Mucosa of rectum (tissue), 2 donors: ENCODE results near the gene CAMKK1.

ENCODE experiments used
- H3K27ac ChIP-seq, 2 donors: one replicate each; pipeline ENCODE4 v1.7.0; 2013; ENCODE audit warnings: inconsistent platforms in 2 of 2, low read depth in 2 of 2, low read length in 2 of 2
- H3K27me3 ChIP-seq, 2 donors: one replicate each; pipeline ENCODE4 v1.7.0; 2013; ENCODE audit warnings: low read length in 2 of 2; ENCODE audit not compliant: control insufficient read depth in 2 of 2, insufficient read depth in 2 of 2
- H3K36me3 ChIP-seq, 2 donors: one replicate each; pipeline ENCODE4 v1.7.0; 2013; ENCODE audit warnings: low read length in 2 of 2; ENCODE audit not compliant: control insufficient read depth in 2 of 2, insufficient read depth in 2 of 2
- H3K4me1 ChIP-seq, 2 donors: one replicate each; pipeline ENCODE4 v1.7.0; 2013; ENCODE audit warnings: low read length in 2 of 2, mild to moderate bottlenecking in 1 of 2; ENCODE audit not compliant: control insufficient read depth in 2 of 2, insufficient read depth in 2 of 2
- H3K4me3 ChIP-seq, 2 donors: one replicate each; pipeline ENCODE4 v1.7.0; 2013; ENCODE audit warnings: low read length in 2 of 2
- H3K9ac ChIP-seq, 2 donors: one replicate each; pipeline ENCODE4 v1.7.0; 2013; ENCODE audit warnings: low read length in 2 of 2, low read depth in 1 of 2, mild to moderate bottlenecking in 1 of 2
- H3K9me3 ChIP-seq, 2 donors: one replicate each; pipeline ENCODE4 v1.7.0; 2013; ENCODE audit warnings: low read length in 2 of 2; ENCODE audit not compliant: control insufficient read depth in 2 of 2
- donor health status: healthy.
- donor health status: Normal muscosa, but diverticular disease.

The CAMKK1 gene

DNA sequence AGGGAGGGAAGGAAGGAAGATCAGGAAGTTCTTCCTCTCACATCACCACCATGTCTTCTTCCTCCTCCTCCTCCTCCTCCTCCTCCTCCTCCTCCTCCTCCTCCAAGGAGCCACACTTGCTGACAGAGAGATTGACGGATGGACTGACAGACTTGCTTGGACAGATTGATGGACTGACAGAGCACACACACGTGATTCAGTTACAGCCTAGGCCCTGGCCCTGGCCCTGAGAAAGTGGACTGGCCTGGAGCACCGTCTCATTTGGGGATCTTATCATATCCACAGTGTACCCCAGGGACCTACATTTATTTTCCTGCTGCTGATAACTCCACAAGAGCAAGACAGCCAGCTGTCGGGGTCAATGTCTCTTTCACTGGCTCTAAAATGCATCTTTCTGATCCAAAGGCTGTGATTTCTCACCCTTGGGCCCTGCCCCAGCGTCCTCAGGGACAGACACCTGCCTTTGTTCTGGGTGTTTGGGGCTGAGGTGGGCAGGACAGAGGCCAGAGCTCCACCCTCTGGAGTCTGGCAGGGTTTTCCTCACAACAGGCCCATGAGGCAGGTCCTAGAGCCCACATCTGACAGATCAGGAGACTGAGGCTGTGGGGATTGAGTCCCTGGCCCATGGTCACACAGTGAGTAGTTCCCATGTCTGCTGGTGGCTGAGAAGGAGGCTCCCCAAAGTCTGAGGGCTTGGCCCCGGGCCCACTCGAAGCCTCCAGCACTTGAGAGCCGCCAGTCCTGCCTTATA, 25.7 kb upstream of the CAMKK1 start:
- no peaks in the 10 kb centered on the region for H3K27me3 ChIP-seq

DNA sequence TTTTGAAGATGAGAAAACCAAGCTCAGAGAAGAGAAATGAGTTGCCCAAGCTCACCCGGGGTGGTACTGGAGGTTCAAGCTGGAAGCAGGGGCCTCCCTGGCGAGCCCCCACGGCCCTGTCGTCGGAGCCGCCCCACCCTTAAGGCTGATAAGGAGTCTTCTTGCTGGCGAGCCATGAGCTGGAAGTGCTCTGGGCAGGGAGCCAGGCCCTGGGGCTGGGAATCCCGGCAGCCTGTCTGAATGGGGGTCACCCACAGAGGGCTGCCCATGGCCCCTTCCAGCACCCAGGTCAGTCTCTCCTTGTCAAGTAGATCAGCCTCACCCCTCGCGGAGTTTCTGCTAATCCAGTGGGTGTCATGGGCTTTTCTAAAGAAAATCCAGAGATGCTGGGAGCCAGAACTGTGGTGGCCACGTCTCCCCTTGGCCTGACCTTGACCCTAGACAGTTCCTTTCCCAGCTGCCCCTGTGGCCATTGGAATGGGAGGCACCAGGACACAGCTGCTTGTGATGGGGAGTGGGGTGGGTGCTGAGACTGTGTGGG, 24.6 kb upstream of the CAMKK1 start:
- H3K4me1 ChIP-seq: peaks cover 30 to 32% of the 10 kb centered on the region in 2 donors
- no peak overlapping the region for H3K4me3 ChIP-seq
- peak overlapping the region; percentile 62 to 82 for H3K27ac ChIP-seq
- H3K27me3 ChIP-seq: no peaks in the 10 kb centered on the region
- peak overlapping the region in 1 of 2 donors; percentile 30 for H3K9ac ChIP-seq
- no peaks in the 10 kb centered on the region for H3K36me3 ChIP-seq
- no peaks in the 10 kb centered on the region for H3K9me3 ChIP-seq

More for the DNA sequence above, 25.7 kb upstream of the CAMKK1 start:
- no peaks in the 10 kb centered on the region for H3K9me3 ChIP-seq
- peaks cover 27 to 28% of the 10 kb centered on the region in 2 donors for H3K4me1 ChIP-seq
- H3K36me3 ChIP-seq: no peaks in the 10 kb centered on the region
- H3K27ac ChIP-seq: peak overlapping the region; percentile 39 to 67
- no peak overlapping the region for H3K4me3 ChIP-seq
- H3K9ac ChIP-seq: peak overlapping the region in 1 of 2 donors; percentile 32

DNA sequence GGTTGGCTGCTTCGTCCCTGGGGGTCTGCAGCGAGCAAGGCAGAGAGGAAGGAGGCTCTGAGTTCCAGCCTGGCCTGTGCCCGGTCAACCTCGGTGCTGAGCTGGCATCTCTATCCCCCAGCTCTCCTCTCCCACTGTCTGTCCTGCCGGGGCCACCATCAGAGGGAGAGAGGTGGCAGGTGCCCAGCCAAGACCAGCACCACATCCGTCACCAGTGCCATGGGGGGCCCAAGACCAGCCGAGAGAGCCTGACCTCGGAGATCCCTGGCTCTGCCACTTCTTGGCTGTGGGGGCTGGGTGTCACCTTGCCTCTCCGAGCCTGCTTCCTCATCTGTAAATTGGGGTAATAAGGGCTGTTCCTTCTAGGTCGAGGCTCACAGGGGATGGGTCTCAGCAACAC, 24.0 kb upstream of the CAMKK1 start:
- Histone ChIP-seq H3K36me3 (no peaks in the 10 kb centered on the region), H3K9me3 (no peaks in the 10 kb centered on the region), H3K4me3 (no peak overlapping the region), H3K9ac (peak overlapping the region; percentile 30 to 32), H3K27me3 (no peaks in the 10 kb centered on the region), H3K27ac (peak overlapping the region; percentile 62 to 82), H3K4me1 (peaks cover 32% of the 10 kb centered on the region in 2 donors)

DNA sequence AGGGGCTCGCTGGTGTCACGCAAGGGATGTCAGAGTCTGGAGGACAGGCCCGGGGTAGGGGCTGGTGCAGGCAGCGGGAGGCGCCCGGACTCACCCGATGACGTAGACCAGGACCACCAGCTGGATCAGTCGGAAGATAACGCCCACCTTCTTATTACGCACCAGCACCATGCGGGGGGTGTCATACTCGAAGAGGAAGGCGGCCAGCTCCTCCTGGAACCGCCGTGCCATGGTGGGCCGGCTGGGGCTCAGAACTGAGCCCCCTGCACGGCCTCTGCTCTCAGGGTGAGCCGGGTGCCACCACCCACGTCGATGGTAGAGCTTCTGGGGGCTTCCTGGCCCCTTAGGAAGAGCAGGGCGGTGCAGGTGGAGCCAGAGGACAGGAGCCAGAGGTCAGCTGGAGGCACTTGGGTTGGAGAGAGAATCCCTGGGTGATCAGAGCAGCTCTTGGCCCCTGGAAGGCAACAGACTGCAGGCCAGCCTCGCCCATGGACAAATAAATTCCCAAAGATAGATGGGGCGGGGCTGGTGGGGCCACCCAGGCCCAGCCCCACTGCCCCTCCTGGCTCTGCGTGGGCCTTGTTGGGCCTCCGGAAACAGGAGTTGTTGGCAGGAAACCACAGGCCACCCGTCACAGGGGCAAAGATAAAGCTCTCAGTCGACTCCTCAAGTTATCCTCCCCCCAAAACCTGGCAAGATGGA, 23.3 kb upstream of the CAMKK1 start, which contains the start of gene P2RX1:
Gene P2RX1 (minus strand): TSS at position 471 of the 702 bp plus-strand sequence. CDS start 240 bp downstream, at position 231.
- peaks cover 32 to 34% of the 10 kb centered on the region in 2 donors for H3K4me1 ChIP-seq

DNA sequence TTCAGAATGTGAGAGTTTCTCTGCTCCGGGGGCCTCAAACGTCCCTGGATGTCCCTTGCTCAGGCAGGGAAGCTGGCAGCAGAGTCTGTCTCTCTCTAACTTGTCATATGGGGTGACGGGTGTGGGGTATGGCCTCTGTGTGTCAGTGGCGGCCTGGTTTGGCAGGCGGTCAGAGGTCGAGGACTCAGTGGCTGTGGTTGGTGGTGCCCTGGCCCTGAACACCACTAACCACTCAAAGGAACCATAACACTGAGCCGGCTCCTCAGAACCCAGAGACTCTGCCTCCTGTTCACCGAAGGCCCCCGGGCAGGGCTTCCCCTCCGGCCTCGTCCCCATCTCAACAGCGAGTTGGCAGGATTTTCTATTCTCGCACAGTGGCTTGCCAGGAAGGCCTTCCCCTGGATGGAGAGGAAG, 22.7 kb upstream of the CAMKK1 start:
- H3K4me3 ChIP-seq: peak overlapping the region; percentile 44 to 66
- no peaks in the 10 kb centered on the region for H3K9me3 ChIP-seq
- peak overlapping the region; percentile 49 to 66 for H3K9ac ChIP-seq
- peak overlapping the region; percentile 62 to 82 for H3K27ac ChIP-seq
- no peaks in the 10 kb centered on the region for H3K36me3 ChIP-seq
- no peaks in the 10 kb centered on the region for H3K27me3 ChIP-seq
- H3K4me1 ChIP-seq: peaks cover 32 to 34% of the 10 kb centered on the region in 2 donors

More for the DNA sequence above, 23.3 kb upstream of the CAMKK1 start, which contains the start of gene P2RX1:
- no peaks in the 10 kb centered on the region for H3K9me3 ChIP-seq
- peak within 1 kb of the TSS; percentile 62 to 82 for H3K27ac ChIP-seq
- peak within 1 kb of the TSS; percentile 44 to 66 for H3K4me3 ChIP-seq
- H3K9ac ChIP-seq: peak within 1 kb of the TSS; percentile 49 to 66
- H3K36me3 ChIP-seq: no peaks in the 10 kb centered on the region
- no peaks in the 10 kb centered on the region for H3K27me3 ChIP-seq

DNA sequence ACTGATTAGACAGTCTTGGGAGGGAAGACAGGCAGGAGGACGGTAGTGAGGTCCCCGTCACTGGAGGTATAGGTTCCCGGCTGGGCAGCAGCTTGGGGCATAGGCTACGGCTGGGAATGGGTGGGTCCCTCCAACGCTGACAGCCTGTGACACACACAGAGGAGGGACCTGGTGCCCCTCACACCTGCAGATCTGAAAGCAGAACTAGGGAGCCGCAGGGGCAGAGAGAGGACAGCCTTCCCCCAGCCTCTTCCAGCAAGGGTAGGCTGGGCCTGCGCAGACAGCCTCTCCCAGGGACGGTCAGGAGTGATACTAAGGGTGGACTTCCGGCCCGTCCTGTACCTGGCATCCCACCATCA, 21.4 kb upstream of the CAMKK1 start:
- H3K27ac ChIP-seq: peak overlapping the region; percentile 62 to 82
- H3K9me3 ChIP-seq: no peaks in the 10 kb centered on the region
- peaks cover 32 to 36% of the 10 kb centered on the region in 2 donors for H3K4me1 ChIP-seq
- H3K36me3 ChIP-seq: no peaks in the 10 kb centered on the region
- H3K4me3 ChIP-seq: peak overlapping the region; percentile 44 to 66
- peak overlapping the region; percentile 21 to 54 for H3K9ac ChIP-seq
- no peaks in the 10 kb centered on the region for H3K27me3 ChIP-seq

DNA sequence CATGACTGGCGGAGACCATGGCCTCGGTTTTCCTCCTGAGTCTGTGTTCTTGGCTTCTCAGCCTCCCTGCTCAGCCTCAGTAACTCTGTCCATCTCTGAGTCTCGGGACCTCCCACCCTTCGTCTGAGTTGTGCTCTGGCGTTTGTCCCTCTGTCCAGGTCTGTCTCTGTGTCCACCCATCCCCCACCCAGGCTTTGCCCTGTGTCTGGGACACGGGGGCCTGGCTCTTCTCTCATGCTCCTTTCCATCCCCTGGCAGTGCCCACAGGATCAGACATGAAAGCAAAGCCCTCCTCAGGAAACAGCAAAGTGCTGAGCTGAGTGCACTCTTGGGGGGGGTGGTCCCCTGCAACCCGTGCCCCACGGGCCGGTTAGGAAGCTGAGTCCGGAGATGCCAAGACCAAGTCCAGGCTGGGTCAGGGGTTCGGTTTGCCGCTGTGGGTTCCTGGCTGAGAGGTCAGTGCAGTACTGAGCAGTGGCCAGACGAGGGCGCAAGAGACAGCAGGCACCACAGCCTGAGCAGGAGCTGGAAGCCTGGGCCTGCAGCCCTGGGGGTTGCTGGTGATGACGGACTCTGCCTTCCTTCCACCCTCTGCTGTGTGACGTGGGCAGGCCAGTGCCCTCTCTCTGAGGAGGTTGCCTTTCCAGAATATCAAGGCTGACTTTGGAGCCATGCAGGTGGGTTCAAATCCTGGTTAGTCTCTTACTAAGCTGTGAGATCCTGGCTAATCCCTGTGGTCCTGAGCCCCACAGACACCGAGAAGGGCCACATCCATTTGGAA, 20.9 kb upstream of the CAMKK1 start:
- Histone ChIP-seq H3K9me3 (no peaks in the 10 kb centered on the region), H3K27me3 (no peaks in the 10 kb centered on the region), H3K9ac (peak overlapping the region; percentile 21 to 54), H3K4me1 (peaks cover 32 to 33% of the 10 kb centered on the region in 2 donors), H3K27ac (peak overlapping the region; percentile 62 to 82), H3K36me3 (no peaks in the 10 kb centered on the region), H3K4me3 (peak overlapping the region; percentile 44 to 56)

DNA sequence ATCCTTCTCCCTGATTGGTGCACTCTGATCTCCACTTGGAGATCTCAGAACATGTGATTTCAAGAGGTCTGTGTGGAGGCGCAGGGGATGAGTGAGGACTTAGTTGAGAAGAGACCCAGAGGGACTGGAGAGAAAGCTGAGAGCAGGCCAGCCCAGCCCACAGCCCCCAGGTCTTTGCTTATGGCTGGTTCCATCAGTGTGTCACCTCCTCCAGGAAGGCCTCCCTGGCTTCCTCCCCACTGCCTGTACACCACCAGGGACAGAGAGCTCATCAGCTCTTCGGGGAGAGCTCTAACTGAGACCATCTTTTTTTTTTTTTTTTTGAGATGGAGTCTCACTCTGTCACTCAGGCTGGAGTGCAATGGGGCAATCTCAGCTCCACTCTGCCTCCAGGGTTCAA, 20.0 kb upstream of the CAMKK1 start:
- no peaks in the 10 kb centered on the region for H3K9me3 ChIP-seq
- no peak overlapping the region for H3K4me3 ChIP-seq
- H3K27me3 ChIP-seq: no peaks in the 10 kb centered on the region
- H3K36me3 ChIP-seq: no peaks in the 10 kb centered on the region
- peaks cover 31 to 32% of the 10 kb centered on the region in 2 donors for H3K4me1 ChIP-seq
- H3K27ac ChIP-seq: no peak overlapping the region
- no peak overlapping the region for H3K9ac ChIP-seq

DNA sequence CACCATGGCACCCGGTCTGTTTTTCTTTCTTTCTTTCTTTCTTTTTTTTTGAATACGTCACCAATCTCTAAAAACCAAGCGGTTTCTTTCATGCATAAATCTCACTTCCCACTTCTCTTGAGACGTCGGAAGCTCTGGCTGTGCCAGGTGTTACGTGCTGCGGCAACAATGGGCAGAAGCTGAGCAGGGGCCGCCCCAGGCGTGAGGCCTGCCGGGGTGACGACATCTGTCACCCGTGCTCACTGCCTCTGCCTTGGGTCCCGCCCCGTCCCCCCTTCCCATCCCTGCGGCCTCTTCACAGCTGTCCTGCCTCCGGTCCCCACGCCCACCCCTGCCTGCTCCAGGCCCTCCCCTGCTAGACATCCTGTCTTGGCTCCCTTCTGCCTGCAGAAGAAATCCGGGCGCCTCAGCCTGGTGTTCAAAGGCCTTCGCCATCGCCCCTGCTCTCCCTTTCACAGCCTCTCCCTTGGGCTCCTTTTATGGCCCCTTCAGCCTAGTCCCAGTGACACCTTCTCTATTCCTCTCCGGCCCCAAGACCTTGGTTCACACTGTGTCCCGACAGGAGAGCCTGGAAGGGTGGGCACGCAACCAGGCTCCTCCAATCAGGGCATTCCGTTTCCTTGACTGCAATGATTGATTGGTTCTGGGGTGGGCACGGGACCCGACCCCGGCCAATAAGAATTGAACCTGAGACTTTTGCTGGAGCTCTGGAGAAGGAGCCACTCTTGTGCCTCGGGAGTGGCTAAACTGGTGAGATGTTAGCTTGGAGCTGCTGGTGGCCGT, 18.6 kb upstream of the CAMKK1 start:
- Histone ChIP-seq H3K27ac (peak overlapping the region; percentile 27 to 78), H3K27me3 (no peaks in the 10 kb centered on the region), H3K9me3 (no peaks in the 10 kb centered on the region), H3K36me3 (no peaks in the 10 kb centered on the region), H3K9ac (no peak overlapping the region), H3K4me1 (peaks cover 19% of the 10 kb centered on the region in 2 donors), H3K4me3 (no peak overlapping the region)
